ENCODE data around the gene CNDP2. TPM values are rescaled to one million over a fixed set of nuclear protein-coding genes. Genes with fewer than 3 reads are reported as not detected.

Gene CNDP2
- total and polyA plus RNA-seq, 2 of the 13 experiments (the other 11 are each of a cell fraction or from before 2014, with no cell fraction given), result 64.7 to 80.8 TPM

DNA sequence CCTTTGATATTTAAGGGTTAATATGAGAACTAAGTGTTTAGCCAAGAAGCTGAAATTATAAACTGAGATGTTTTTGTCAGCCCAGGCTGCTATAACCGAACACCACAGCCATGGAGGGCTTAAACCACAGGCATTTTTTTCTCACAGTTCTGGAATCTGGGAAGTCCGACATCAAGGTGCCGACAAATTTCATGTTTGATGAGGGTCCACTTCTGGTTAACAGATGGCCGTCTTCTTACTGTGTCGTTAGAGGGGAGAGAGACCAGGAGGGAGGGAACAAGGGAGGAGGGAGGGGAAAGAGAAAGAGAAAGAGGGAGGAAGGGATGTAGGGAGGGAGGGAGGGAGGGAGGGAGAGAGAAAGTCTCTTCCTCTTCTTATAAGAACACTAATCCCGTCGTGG, 6.5 kb upstream of the CNDP2 start:
- no peak overlapping the region for H2AFZ ChIP-seq (ENCODE audit: low read length)
- H3K9me3 ChIP-seq (ENCODE audit: low read length), result peaks cover 11% of the 10 kb centered on the region
- ChIA-PET CTCF (ENCODE audit: low intra/inter-chr PET ratio, low total read pairs) (no interaction called here), POLR2A (no interaction called here)
- intact Hi-C loops (cut with micrococcal nuclease; ENCODE audit: unreplicated experiment) (no loop called here), in situ Hi-C loops (cut with HindIII; ENCODE audit: extremely low pct_ligation_motif_present, low pct_unique_long_range_greater_than_20kb) (loop anchor here (5.0 to 25.0 kb wide), 2 partner anchors 122 to 302 kb away; no protein-coding TSS in a partner anchor)
- no peak overlapping the region for H3K4me3 ChIP-seq (replicated peaks in 1 of 3; ENCODE audit: insufficient read depth in 1 of 3, low read depth in 2 of 3, low read length in 3 of 3)
- TF ChIP-seq ZNF570 (CRISPR knock-in tag; IDR thresholded peaks at IDR 0.05; ENCODE audit: borderline replicate concordance) (no peak), SYNCRIP (IDR thresholded peaks at IDR 0.05; ENCODE audit: insufficient read depth, low read depth, low read length) (no peak)
- TF ChIP-seq, protein P1, sequence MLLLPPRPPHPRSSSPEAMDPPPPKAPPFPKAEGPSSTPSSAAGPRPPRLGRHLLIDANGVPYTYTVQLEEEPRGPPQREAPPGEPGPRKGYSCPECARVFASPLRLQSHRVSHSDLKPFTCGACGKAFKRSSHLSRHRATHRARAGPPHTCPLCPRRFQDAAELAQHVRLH (CRISPR knock-in tag; IDR thresholded peaks at IDR 0.05; ENCODE audit: borderline replicate concordance, low read depth), result no peak
- H3K4me2 ChIP-seq (ENCODE audit: low read depth, low read length), result no peak overlapping the region
- H3K27me3 ChIP-seq (ENCODE audit: control insufficient read depth in 1 of 2, insufficient read depth in 2 of 2, low read length in 2 of 2), result peaks cover 1 to 2% of the 10 kb centered on the region in 2 experiments; a peak in 2 of 5 replicates
- no peak for DNase-seq (ENCODE audit: low spot score)
- 29% methylated on average over 7 of the region's 7 CpGs for WGBS (ENCODE audit: low lambda C conversion rate)
- ATAC-seq, result no peak
- no peak for FAIRE-seq
- no peak overlapping the region for H3K9ac ChIP-seq (ENCODE audit: insufficient read depth, low read depth, low read length)
- BruUV-seq (replicated peaks), result no TSS peak
- peaks cover 22% of the 10 kb centered on the region for H3K4me1 ChIP-seq (ENCODE audit: insufficient read depth, low read length)
- H3K36me3 ChIP-seq (replicated peaks in 1 of 2; ENCODE audit: control insufficient read depth in 1 of 2, insufficient read depth in 2 of 2, low read length in 2 of 2), result no peaks in the 10 kb centered on the region
- no peak overlapping the region for H3K27ac ChIP-seq (ENCODE audit: extremely low read length, insufficient read depth, low read length)
- no peaks in the 10 kb centered on the region for H3K79me2 ChIP-seq (ENCODE audit: insufficient read depth, low read length)
- no peaks in the 10 kb centered on the region for H4K20me1 ChIP-seq (ENCODE audit: insufficient read depth, low read length)

DNA sequence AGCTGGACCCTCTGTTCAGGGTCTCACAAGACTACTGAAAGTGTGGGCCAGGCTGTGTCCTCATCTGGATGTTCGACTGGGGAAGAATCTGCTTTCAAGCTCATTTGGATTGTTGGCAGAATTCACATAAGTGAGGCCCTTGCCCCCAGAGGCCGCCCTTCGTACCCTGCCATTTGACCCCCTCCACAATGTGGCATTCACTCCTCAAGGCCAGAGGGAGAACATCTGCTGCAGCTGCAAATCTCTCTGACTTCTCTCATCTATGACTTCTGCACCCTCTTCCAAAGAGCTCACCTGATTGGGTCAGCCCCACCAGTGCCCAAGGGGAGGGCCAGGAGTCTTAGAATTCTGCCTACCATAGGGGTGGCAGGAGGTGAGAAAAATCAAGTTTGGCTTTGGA, 3.9 kb upstream of the CNDP2 start:
- ChIA-PET POLR2A (no interaction called here), CTCF (ENCODE audit: low intra/inter-chr PET ratio, low total read pairs) (no interaction called here)
- ATAC-seq (no peak), FAIRE-seq (no peak), DNase-seq (ENCODE audit: low spot score) (no peak)
- Histone ChIP-seq H2AFZ (ENCODE audit: low read length) (no peak overlapping the region), H3K4me2 (ENCODE audit: low read depth, low read length) (no peak overlapping the region), H3K4me1 (ENCODE audit: insufficient read depth, low read length) (peaks cover 11% of the 10 kb centered on the region), H3K79me2 (ENCODE audit: insufficient read depth, low read length) (peaks cover 5% of the 10 kb centered on the region), H3K9ac (ENCODE audit: insufficient read depth, low read depth, low read length) (no peak overlapping the region), H3K27me3 (ENCODE audit: control insufficient read depth in 1 of 2, insufficient read depth in 2 of 2, low read length in 2 of 2) (peaks cover 0 to 2% of the 10 kb centered on the region in 2 experiments; a peak in 2 of 5 replicates), H3K27ac (ENCODE audit: extremely low read length, insufficient read depth, low read length) (no peak overlapping the region), H3K36me3 (replicated peaks in 1 of 2; ENCODE audit: control insufficient read depth in 1 of 2, insufficient read depth in 2 of 2, low read length in 2 of 2) (no peaks in the 10 kb centered on the region), H4K20me1 (ENCODE audit: insufficient read depth, low read length) (peaks cover under 1% of the 10 kb centered on the region; the same call in 1 of the 2 replicates), H3K9me3 (ENCODE audit: low read length) (peaks cover 11% of the 10 kb centered on the region), H3K4me3 (replicated peaks in 1 of 3; ENCODE audit: insufficient read depth in 1 of 3, low read depth in 2 of 3, low read length in 3 of 3) (no peak overlapping the region)
- TF ChIP-seq ZNF644 (CRISPR knock-in tag; IDR thresholded peaks at IDR 0.05; ENCODE audit: low read depth), result no peak
- peak; percentile 84 for TF ChIP-seq ZNF543 (CRISPR knock-in tag; IDR thresholded peaks at IDR 0.05)
- in situ Hi-C loops (cut with HindIII; ENCODE audit: extremely low pct_ligation_motif_present, low pct_unique_long_range_greater_than_20kb) (loop anchor here (25.0 kb wide), 1 partner anchor 305 kb away; no protein-coding TSS in a partner anchor), intact Hi-C loops (cut with micrococcal nuclease; ENCODE audit: unreplicated experiment) (loop anchor here (2.0 kb wide), 1 partner anchor 295 kb away; no protein-coding TSS in a partner anchor)
- 17% methylated on average over 3 of the region's 3 CpGs for WGBS (ENCODE audit: low lambda C conversion rate)
- BruUV-seq (replicated peaks), result no TSS peak

All from HepG2 (cell line).